ENCODE measurements around the gene DOC2B. TPM values are rescaled to one million over a fixed set of nuclear protein-coding genes. Genes with fewer than 3 reads are reported as not detected.

Gene DOC2B
- total RNA-seq, 1 donor from 2014 or later: 0.34 TPM

DNA sequence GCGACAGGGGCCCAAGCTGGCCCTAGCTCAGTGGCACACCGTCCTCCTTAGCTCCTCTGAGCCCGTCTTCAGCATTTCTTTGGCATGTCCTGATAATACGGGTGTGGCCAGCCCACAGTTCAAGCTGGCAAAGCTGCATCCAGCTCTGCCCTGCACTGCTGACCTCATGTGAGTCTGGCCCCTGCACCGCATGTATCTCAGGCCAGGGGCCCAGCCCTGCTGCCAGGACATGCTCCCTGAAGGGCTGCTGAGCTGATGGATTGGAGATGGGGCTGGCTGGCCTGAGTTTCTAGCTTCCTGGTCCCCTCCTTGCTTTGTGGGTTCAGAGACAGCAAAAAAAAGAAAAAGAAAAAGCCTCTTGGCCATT is 2.4 kb downstream of the DOC2B start:
- Histone ChIP-seq H3K4me2 (no peak overlapping the region), H3K9me3 (ENCODE audit: low read depth) (no peaks in the 10 kb centered on the region), H2AFZ (replicated peaks) (no peak overlapping the region), H3K79me2 (ENCODE audit: low read depth) (no peaks in the 10 kb centered on the region), H3K27ac (no peak overlapping the region), H3K9ac (no peak overlapping the region), H3K27me3 (peaks cover 75% of the 10 kb centered on the region), H4K20me1 (ENCODE audit: low read depth) (peaks cover 13% of the 10 kb centered on the region), H3F3A (ENCODE audit: low read depth) (peaks cover 3% of the 10 kb centered on the region), H3K36me3 (no peaks in the 10 kb centered on the region), H3K4me1 (peaks cover 12% of the 10 kb centered on the region), H3K4me3 (no peak overlapping the region)
- TF ChIP-seq EZH2phosphoT487 (IDR thresholded peaks at IDR 0.05) (no peak), EZH2 (IDR thresholded peaks at IDR 0.05) (no peak)
- TF ChIP-seq, protein P1, sequence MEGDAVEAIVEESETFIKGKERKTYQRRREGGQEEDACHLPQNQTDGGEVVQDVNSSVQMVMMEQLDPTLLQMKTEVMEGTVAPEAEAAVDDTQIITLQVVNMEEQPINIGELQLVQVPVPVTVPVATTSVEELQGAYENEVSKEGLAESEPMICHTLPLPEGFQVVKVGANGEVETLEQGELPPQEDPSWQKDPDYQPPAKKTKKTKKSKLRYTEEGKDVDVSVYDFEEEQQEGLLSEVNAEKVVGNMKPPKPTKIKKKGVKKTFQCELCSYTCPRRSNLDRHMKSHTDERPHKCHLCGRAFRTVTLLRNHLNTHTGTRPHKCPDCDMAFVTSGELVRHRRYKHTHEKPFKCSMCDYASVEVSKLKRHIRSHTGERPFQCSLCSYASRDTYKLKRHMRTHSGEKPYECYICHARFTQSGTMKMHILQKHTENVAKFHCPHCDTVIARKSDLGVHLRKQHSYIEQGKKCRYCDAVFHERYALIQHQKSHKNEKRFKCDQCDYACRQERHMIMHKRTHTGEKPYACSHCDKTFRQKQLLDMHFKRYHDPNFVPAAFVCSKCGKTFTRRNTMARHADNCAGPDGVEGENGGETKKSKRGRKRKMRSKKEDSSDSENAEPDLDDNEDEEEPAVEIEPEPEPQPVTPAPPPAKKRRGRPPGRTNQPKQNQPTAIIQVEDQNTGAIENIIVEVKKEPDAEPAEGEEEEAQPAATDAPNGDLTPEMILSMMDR (IDR thresholded peaks at IDR 0.05): no peak
- Mint-ChIP-seq H3K4me1 (peaks cover 15% of the 10 kb centered on the region), H3K27ac (no peak overlapping the region), H3K36me3 (peaks cover 2% of the 10 kb centered on the region), H3K9me3 (peaks cover 4% of the 10 kb centered on the region), H3K27me3 (ENCODE audit: insufficient read depth, low read depth) (peaks cover 48% of the 10 kb centered on the region), H3K4me3 (no peak overlapping the region)
- no peak for DNase-seq (ENCODE audit: low spot score)

DNA sequence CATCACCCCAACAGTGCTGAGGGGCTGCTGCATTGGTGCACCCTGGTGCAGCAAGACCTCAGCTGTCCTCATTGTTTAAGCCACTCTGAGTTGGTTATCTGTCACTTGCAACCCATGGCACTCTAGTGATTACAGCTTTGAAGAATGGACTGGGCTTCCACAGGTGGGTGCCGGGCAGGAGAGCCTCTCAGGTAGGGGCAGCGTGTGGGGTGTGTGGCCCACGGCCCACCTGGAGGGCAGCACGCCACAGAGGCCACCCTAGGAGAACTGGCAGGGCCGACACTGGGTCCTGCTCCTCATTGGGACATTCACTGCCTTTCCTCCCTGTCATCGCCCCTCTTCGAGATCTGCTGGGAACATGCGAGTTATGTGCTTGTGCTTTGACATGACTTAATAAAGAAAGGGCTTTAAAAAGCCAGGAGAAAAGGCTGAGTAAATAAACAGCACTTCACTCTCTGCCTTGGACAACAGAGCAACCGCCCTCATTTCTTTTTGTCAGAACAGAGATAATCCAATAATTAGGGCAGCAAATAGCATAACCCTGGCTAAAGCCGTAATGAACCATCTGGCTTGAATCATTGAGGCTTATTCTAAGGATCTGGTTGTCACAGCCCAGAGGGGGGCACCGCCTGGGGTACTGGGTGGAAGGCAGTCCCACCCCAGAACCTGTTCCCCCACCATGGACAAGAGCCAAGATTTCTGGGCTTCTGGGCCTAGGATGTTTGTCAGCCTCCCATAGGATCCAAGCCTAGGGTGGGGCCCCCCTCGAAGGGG is 3.0 kb downstream of the DOC2B start:
- peaks cover 70% of the 10 kb centered on the region for H3K27me3 ChIP-seq
- TF ChIP-seq EZH2phosphoT487 (IDR thresholded peaks at IDR 0.05) (no peak), EZH2 (IDR thresholded peaks at IDR 0.05) (no peak)
- TF ChIP-seq, protein P1 (IDR thresholded peaks at IDR 0.05): no peak
- no peak overlapping the region for H3K27ac ChIP-seq
- Mint-ChIP-seq H3K9me3 (peaks cover 4% of the 10 kb centered on the region), H3K27me3 (ENCODE audit: insufficient read depth, low read depth) (peaks cover 43% of the 10 kb centered on the region), H3K4me1 (peaks cover 15% of the 10 kb centered on the region), H3K27ac (no peak overlapping the region), H3K4me3 (no peak overlapping the region), H3K36me3 (peaks cover 2% of the 10 kb centered on the region)
- no peaks in the 10 kb centered on the region for H3K9me3 ChIP-seq (ENCODE audit: low read depth)
- no peak overlapping the region for H3K4me3 ChIP-seq
- DNase-seq (ENCODE audit: low spot score): no peak
- H2AFZ ChIP-seq (replicated peaks): no peak overlapping the region
- H3K9ac ChIP-seq: no peak overlapping the region
- peaks cover 12% of the 10 kb centered on the region for H3K4me1 ChIP-seq
- H4K20me1 ChIP-seq (ENCODE audit: low read depth): peaks cover 13% of the 10 kb centered on the region
- H3K79me2 ChIP-seq (ENCODE audit: low read depth): no peaks in the 10 kb centered on the region
- peaks cover 3% of the 10 kb centered on the region for H3F3A ChIP-seq (ENCODE audit: low read depth)
- H3K36me3 ChIP-seq: no peaks in the 10 kb centered on the region
- no peak overlapping the region for H3K4me2 ChIP-seq

- H3K27me3 ChIP-seq: peaks cover 63% of the 10 kb centered on the region
- peaks cover 35% of the 10 kb centered on the region for H3K27me3 Mint-ChIP-seq (ENCODE audit: insufficient read depth, low read depth)
- H3K4me1 ChIP-seq: peaks cover 12% of the 10 kb centered on the region
- no peaks in the 10 kb centered on the region for H3K79me2 ChIP-seq (ENCODE audit: low read depth)
- peaks cover 2% of the 10 kb centered on the region for H3K36me3 Mint-ChIP-seq
- H3K4me1 Mint-ChIP-seq: peaks cover 15% of the 10 kb centered on the region
- no peaks in the 10 kb centered on the region for H3K36me3 ChIP-seq
- H3K27ac Mint-ChIP-seq: no peak overlapping the region
- H3K9me3 Mint-ChIP-seq: peaks cover 7% of the 10 kb centered on the region
- no peak overlapping the region for H3K27ac ChIP-seq
- no peak overlapping the region for H2AFZ ChIP-seq (replicated peaks)
- H4K20me1 ChIP-seq (ENCODE audit: low read depth): peaks cover 13% of the 10 kb centered on the region
- H3K4me2 ChIP-seq: no peak overlapping the region
- H3K9me3 ChIP-seq (ENCODE audit: low read depth): no peaks in the 10 kb centered on the region
- H3K4me3 ChIP-seq: no peak overlapping the region
- TF ChIP-seq, protein P1 (IDR thresholded peaks at IDR 0.05): no peak
- TF ChIP-seq EZH2 (IDR thresholded peaks at IDR 0.05) (no peak), EZH2phosphoT487 (IDR thresholded peaks at IDR 0.05) (no peak)
- DNase-seq (ENCODE audit: low spot score): no peak
- no peak overlapping the region for H3K9ac ChIP-seq
- peaks cover 3% of the 10 kb centered on the region for H3F3A ChIP-seq (ENCODE audit: low read depth)
- no peak overlapping the region for H3K4me3 Mint-ChIP-seq
Measured at GRCh38 chr17:177762-178161, 3.7 kb downstream of the DOC2B start.

Measured in neural progenitor cell (in vitro differentiated cells).